Measurements from ENCODE around the gene HMGXB4. TPM values are rescaled to one million over a fixed set of nuclear protein-coding genes. Genes with fewer than 3 reads are reported as not detected.

The HMGXB4 gene
- total and polyA plus RNA-seq, 7 donors: 9.7 to 20.9 (median 14.8) TPM

GRCh38 chr22:35343664-35344550, 86.6 kb downstream of the HMGXB4 start:
- WGBS, 2 donors: 96 to 97% methylated on average over 26 of the region's 26 CpGs
- no peak overlapping the region for H3K4me3 ChIP-seq

GRCh38 chr22:35344956-35345690, 87.8 kb downstream of the HMGXB4 start:
- TF ChIP-seq EP300 (IDR thresholded peaks at IDR 0.05) (no peak), POLR2AphosphoS5 (IDR thresholded peaks at IDR 0.05) (no peak), CTCF (IDR thresholded peaks at IDR 0.05) (no peak), POLR2A (IDR thresholded peaks at IDR 0.05) (no peak)
- no peak for DNase-seq
- intact Hi-C loops (cut with DNase I): no loop called here
- H3K9me3 ChIP-seq: no peaks in the 10 kb centered on the region
- H3K4me1 ChIP-seq: peaks cover 0 to 12% (median 9%) of the 10 kb centered on the region in 4 donors
- H3K36me3 ChIP-seq: peaks cover 13 to 83% (median 33%) of the 10 kb centered on the region in 4 donors
- H3K4me3 ChIP-seq: no peak overlapping the region
- WGBS, 2 donors: 91 to 94% methylated on average over 14 of the region's 14 CpGs
- no peaks in the 10 kb centered on the region for H3K27me3 ChIP-seq
- H3K27ac ChIP-seq: no peak overlapping the region

More at GRCh38 chr22:35343664-35344550, 86.6 kb downstream of the HMGXB4 start:
- H3K36me3 ChIP-seq: peaks cover 13 to 92% (median 40%) of the 10 kb centered on the region in 4 donors
- intact Hi-C loops (cut with DNase I): no loop called here
- H3K4me1 ChIP-seq: no peaks in the 10 kb centered on the region
- no peak for TF ChIP-seq POLR2AphosphoS5 (IDR thresholded peaks at IDR 0.05)
- TF ChIP-seq POLR2A (IDR thresholded peaks at IDR 0.05): no peak
- TF ChIP-seq CTCF (IDR thresholded peaks at IDR 0.05): no peak
- TF ChIP-seq EP300 (IDR thresholded peaks at IDR 0.05): no peak
- H3K27me3 ChIP-seq: no peaks in the 10 kb centered on the region
- no peak overlapping the region for H3K27ac ChIP-seq
- no peak for DNase-seq
- H3K9me3 ChIP-seq: no peaks in the 10 kb centered on the region

Small RNA genes lying within 50 kb of the gene (small RNA-seq; reads per million reads assigned to genes)
- 0.73 to 0.86 (median 0.78) reads per million in 3 donors for gene MIR3909
- gene MIR6069: 0 reads per million in 3 donors
- gene RNU7-167P: 0 reads per million in 3 donors

Other genes with a start within 250 kb of the HMGXB4 start
- gene ISX, start 191.3 kb upstream of the HMGXB4 start, total RNA-seq: under 1 TPM in 1 of 4 donors, not detected in 3; 0.83 TPM
- 10 to 100 TPM; 36.0 to 73.8 (median 46.8) TPM for gene ISX, start 191.3 kb upstream of the HMGXB4 start, polyA plus RNA-seq
- 10 to 100 TPM; 32.5 to 66.5 (median 48.5) TPM for gene TOM1, start 42.4 kb downstream of the HMGXB4 start, total RNA-seq
- 10 to 100 TPM; 48.6 to 56.7 (median 53.2) TPM for gene TOM1, start 42.4 kb downstream of the HMGXB4 start, polyA plus RNA-seq
- gene HMOX1, start 123.6 kb downstream of the HMGXB4 start, total RNA-seq: 100 to 1,000 TPM in 1 of 4 donors, 10 to 100 TPM in 1, 1 to 10 TPM in 2; 5.0 to 107 (median 11.7) TPM
- gene HMOX1, start 123.6 kb downstream of the HMGXB4 start, polyA plus RNA-seq: 100 to 1,000 TPM in 1 of 3 donors, 10 to 100 TPM in 2; 35.5 to 138 (median 67.9) TPM
- 10 to 100 TPM in 3 of 4 donors, 1 to 10 TPM in 1; 10.0 to 15.0 (median 12.6) TPM for gene MCM5, start 142.6 kb downstream of the HMGXB4 start, total RNA-seq
- 10 to 100 TPM in 2 of 3 donors, 1 to 10 TPM in 1; 9.9 to 42.6 (median 14.4) TPM for gene MCM5, start 142.6 kb downstream of the HMGXB4 start, polyA plus RNA-seq